Islet of Langerhans (tissue), 1 donor: ENCODE data around the gene PRDX5.

ENCODE experiments used
- FAIRE-seq: peaks from one replicate; lab custom pipeline; 2011; peaks lifted over from hg19 to GRCh38; lab: Jason Lieb, UNC

Gene PRDX5

DNA sequence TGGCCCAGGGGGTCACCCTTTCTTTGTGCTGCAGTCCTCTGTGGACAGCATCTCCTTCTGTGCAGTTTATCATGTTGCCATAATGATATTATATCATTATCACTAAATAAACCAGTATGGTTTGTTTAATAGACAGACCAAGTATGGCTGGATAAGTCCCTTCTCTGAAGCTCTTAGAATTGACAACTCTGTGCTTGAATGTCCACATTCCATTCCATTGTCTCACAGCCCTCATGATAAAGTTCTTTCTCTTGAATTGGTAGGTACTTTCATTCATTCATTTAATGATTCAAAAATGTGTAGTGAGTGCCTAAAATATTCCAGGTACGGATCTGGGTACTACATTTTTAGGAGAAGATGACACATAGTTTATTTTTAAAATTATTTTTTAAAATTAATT, 48.8 kb downstream of the PRDX5 start:
- no peak for FAIRE-seq

DNA sequence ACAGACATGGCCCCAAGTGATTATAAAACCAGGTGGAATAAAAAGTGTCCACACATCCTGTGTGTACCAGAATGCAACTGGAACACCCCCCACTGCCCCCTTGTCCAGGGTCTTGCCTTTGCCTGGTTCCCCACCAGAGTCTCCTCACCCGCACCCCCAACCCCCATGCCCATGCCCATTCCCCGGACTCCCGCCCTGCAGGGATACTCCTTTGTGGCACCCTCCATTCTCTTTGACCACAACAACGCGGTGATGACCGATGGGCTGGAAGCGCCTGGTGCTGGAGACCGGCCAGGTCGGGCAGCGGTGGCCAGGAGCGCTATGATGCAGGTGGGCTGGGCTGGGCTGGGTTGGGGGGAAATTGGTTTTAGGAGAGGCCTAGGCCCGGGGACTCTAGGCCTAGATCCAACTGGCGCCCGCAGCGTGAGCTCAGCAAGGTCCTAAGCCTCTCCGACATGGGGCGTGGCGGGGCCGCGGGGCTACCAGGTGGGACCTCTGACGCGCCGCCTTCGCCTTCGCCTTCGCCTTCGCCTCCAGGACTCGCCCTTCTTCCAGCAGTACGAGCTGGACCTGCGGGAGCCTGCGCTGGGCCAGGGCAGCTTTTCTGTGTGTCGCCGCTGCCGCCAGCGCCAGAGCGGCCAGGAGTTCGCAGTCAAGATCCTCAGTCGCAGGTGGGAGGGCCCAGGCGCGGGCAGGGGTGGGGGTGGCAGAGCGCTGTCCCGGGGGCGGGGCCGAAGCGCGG, 50.2 kb downstream of the PRDX5 start:
- no peak for FAIRE-seq

DNA sequence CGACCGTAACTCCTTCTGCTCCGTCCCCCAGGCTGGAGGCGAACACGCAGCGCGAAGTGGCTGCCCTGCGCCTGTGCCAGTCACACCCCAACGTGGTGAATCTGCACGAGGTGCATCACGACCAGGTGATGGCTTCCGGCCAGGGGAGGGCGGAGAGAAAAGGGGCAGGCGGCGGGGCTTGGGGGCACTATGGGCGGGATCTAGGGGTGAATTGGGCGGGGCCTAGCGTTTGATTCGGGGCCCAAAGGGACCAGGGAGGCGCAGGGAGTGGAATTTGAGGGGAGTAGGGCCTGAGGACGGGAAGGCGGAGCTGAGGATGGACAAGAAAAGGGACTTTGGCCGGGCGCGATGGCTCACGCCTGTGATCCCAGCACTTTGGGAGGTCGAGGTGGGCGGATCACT, 50.8 kb downstream of the PRDX5 start:
- no peak for FAIRE-seq

DNA sequence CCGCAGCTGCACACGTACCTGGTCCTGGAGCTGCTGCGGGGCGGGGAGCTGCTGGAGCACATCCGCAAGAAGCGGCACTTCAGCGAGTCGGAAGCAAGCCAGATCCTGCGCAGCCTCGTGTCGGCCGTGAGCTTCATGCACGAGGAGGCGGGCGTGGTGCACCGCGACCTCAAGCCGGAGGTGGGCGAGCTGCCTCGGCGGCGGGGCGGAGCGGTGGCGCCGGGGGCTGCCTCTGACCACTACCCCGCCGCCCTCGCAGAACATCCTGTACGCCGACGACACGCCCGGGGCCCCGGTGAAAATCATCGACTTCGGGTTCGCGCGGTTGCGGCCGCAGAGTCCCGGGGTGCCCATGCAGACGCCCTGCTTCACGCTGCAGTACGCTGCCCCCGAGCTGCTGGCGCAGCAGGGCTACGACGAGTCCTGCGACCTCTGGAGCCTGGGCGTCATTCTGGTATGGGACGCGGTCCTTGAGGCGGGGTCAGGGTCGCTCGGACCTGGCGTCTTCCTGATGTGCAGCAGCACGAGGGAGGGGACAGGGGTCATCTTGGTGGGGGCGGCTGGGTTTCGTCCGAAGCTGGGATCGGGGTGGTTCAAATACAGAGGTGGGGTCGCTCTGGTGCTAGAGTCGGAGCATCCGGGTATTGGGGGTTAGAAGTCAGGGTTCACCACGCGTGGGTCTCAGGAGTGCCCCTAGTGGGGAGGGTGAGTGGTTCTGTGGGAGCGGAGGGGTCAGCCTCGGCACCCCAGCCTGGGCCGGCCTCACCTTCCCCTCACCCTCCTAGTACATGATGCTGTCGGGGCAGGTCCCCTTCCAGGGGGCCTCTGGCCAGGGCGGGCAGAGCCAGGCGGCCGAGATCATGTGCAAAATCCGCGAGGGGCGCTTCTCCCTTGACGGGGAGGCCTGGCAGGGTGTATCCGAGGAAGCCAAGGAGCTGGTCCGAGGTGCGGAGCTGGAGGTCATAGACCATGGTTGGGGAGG, 51.8 kb downstream of the PRDX5 start:
- no peak for FAIRE-seq

DNA sequence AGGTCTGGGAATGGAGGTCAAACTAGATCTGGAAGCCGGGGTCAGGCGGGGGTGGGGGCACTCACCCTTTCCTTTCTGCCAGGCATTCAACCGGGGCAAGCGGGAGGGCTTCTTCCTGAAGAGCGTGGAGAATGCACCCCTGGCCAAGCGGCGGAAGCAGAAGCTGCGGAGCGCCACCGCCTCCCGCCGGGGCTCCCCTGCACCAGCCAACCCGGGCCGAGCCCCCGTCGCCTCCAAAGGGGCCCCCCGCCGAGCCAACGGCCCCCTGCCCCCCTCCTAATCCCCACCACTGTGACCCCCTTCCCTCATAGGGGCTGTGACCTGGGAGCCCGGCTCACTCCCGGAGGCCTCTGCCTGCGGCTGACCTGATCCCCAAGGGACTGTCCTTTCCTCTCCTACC, 53.3 kb downstream of the PRDX5 start:
- no peak for FAIRE-seq
